OCI-LY1 (cell line): ENCODE data around the gene TMC6.

Source experiments
- EZH2 ChIP-seq: fragments of 200-600 bp; sonication (generic), shearing (Covaris generic); IDR thresholded peaks from 2 replicates; pipeline ENCODE4 v1.8.0; 2017; ENCODE audit warnings: borderline replicate concordance, mixed run types, mild to moderate bottlenecking, antibody characterized with exemption, low read length, moderate library complexity, mixed read lengths
- TF ChIP-seq, protein P1 (sequence below): fragments of 200-600 bp; sonication (generic), shearing (Covaris generic); IDR thresholded peaks from 2 replicates; pipeline ENCODE4 v1.5.1; 2017; ENCODE audit warnings: mild to moderate bottlenecking, antibody characterized with exemption, low read length, moderate library complexity, mixed read lengths

GRCh38 chr17:78062596-78062995 is 66.0 kb downstream of the TMC6 start:
- TF ChIP-seq, protein P1, sequence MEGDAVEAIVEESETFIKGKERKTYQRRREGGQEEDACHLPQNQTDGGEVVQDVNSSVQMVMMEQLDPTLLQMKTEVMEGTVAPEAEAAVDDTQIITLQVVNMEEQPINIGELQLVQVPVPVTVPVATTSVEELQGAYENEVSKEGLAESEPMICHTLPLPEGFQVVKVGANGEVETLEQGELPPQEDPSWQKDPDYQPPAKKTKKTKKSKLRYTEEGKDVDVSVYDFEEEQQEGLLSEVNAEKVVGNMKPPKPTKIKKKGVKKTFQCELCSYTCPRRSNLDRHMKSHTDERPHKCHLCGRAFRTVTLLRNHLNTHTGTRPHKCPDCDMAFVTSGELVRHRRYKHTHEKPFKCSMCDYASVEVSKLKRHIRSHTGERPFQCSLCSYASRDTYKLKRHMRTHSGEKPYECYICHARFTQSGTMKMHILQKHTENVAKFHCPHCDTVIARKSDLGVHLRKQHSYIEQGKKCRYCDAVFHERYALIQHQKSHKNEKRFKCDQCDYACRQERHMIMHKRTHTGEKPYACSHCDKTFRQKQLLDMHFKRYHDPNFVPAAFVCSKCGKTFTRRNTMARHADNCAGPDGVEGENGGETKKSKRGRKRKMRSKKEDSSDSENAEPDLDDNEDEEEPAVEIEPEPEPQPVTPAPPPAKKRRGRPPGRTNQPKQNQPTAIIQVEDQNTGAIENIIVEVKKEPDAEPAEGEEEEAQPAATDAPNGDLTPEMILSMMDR: no peak
- TF ChIP-seq EZH2: no peak
